GM12873 (cell line): ENCODE results near the gene MINDY4.

ENCODE experiments used
- CTCF ChIP-seq: IDR thresholded peaks from 2 replicates; pipeline ENCODE4 v1.5.1; 2012; ENCODE audit warnings: low read depth, mild to moderate bottlenecking, moderate library complexity, low read length, control low read depth; ENCODE audit not compliant: insufficient read depth; ENCODE audit errors: missing control alignments

Gene MINDY4

GRCh38 chr7:30805081-30805691 is 34.0 kb downstream of the MINDY4 start:
- TF ChIP-seq CTCF = no peak

GRCh38 chr7:30805931-30806330 is 34.7 kb downstream of the MINDY4 start:
- no peak for TF ChIP-seq CTCF

GRCh38 chr7:30810986-30811385 is 39.8 kb downstream of the MINDY4 start:
- no peak for TF ChIP-seq CTCF

- no peak for TF ChIP-seq CTCF
Measured at GRCh38 chr7:30812676-30813075, 41.5 kb downstream of the MINDY4 start.

GRCh38 chr7:30813466-30813865 is 42.2 kb downstream of the MINDY4 start:
- no peak for TF ChIP-seq CTCF

GRCh38 chr7:30814700-30815387 is 43.6 kb downstream of the MINDY4 start:
- TF ChIP-seq CTCF = no peak

GRCh38 chr7:30815388-30815854 is 44.2 kb downstream of the MINDY4 start:
- no peak for TF ChIP-seq CTCF
